CD4-positive, alpha-beta T cell treated with Interleukin-10 for 1 hour (primary cell): Measurements from ENCODE around the gene QRICH1.

Source experiments
- DNase-seq: peaks from one replicate; pipeline ENCODE4 v3.0.0-alpha.2; 2020

The QRICH1 gene

GRCh38 chr3:49093853-49094767 is at the start of gene QRICH1:
TSS of gene QRICH1 (minus strand) at chr3:49094071. CDS start at chr3:49077017, 17,054 bp downstream.
- DNase-seq: peak; percentile 98

DNA sequence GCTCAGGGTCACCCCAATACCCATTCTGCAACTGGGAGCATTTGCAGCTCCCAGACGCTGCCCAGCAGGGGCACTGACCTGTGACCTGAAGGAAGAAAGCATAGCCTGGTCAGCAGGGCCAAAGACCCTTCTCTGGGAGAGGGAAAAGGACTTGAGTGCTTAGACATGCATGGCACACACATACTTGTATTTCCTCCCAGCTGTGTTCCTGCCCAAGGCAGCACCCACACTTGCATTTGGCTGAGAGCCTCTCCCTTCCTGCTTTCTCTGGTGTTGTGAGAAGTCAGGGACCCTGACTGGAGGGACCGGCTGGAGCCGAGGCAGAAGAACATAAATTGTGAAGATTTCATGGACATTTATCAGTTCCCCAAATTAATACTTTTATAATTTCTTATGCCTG is 46.2 kb upstream of the QRICH1 start:
- DNase-seq: no peak

DNA sequence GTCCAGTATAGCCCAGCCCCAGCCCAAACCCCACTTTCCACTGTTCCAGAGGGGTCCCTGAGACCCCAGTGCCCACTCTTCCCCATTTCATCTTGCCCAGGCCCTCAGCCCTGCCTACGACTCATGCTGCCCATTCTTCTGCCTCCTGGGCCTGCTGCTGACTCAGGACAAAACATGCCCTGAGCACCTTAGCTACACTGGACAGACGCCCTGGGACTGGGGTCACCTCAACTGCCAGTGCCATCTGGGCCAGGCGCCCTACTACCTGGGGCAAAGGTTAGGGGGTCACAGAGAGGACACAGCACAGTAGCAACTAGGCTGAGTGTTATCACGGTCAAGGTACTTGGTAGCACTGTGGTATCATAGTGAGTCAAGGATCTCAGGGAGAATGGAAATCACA is 41.6 kb upstream of the QRICH1 start:
- DNase-seq: no peak

DNA sequence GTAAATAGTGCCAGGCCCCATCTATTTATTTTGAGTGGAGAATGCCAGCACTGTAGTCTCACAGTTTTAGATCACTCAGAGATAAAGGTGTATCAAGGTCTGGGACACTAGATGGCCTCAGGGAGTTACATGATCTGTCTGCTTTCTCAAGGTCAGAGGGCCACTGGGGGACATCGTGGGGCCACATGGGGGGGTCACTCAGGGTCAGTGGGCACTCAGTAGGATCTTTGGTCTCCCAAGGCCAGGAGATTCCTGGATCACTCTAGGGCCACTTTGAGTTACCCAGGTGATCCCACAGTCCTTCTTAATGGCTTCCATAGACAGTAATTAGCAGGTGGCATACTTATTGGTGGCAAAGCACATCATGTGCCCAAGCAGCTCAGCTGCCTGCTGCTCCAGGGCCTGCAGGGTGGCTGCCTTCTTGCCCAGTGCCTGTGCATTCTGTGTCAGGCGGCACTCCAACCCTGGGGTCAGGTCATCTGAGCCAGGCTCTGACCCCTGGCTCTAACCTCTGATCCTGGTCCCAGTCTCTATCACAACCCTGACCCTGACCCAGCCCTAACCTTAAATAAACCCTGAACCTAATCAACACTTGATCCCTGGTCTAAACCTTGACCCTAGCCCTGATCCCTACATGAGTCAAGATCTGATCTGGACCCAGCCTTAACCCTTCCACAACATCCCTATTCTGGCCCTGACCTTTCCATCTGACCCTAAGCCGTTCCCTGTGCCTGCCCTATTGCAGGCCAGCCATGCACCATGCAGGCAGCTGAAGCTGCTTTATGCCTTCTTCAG is 40.8 kb upstream of the QRICH1 start:
- DNase-seq: no peak

GRCh38 chr3:49133226-49133951 is 39.5 kb upstream of the QRICH1 start:
- DNase-seq: no peak

GRCh38 chr3:49132437-49133225 is 38.8 kb upstream of the QRICH1 start, which contains the start of gene LAMB2:
TSS of gene LAMB2 (minus strand) at chr3:49133050. CDS start at chr3:49132867, 183 bp downstream.
- no peak for DNase-seq

GRCh38 chr3:49132073-49132436 is 38.2 kb upstream of the QRICH1 start:
- DNase-seq: no peak

DNA sequence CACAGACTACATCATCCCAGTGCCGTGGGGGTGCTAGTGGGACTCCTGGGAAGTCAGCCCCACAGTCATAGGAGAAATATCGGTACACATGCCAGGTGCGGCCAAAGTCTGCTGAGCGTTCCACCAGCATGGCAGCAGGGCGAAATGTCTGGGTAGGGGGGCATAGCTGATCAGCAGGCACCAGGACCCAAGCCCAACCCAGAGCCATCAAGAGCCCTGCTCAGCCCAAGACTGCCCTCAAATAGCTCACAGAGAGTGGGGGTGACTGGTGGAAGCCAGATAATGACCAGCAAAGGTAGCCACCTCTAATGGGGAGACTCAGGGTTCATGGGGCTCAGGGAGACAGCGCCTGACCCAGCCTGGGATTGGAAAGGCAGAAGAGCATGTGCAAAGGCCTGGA is 37.7 kb upstream of the QRICH1 start:
- no peak for DNase-seq

DNA sequence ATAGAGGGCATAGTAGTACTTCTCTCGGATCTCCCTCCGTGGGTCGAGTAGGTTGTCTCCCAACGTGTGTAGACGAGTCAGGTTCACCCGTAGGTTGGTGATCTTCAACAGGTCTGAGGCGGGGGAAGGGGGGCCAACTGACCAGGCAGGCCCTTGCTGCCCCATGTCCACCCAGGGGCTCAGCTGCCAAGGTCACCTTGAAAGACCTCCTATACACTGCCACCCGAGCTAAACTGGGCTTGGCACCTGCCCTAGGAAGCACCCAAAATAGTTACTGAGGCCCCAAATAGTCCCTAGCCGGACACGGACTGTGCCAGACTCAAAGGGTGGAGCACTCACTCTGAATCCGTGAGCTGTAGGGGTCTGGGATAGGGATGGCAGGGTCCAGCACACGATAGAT is 37.2 kb upstream of the QRICH1 start:
- no peak for DNase-seq

DNA sequence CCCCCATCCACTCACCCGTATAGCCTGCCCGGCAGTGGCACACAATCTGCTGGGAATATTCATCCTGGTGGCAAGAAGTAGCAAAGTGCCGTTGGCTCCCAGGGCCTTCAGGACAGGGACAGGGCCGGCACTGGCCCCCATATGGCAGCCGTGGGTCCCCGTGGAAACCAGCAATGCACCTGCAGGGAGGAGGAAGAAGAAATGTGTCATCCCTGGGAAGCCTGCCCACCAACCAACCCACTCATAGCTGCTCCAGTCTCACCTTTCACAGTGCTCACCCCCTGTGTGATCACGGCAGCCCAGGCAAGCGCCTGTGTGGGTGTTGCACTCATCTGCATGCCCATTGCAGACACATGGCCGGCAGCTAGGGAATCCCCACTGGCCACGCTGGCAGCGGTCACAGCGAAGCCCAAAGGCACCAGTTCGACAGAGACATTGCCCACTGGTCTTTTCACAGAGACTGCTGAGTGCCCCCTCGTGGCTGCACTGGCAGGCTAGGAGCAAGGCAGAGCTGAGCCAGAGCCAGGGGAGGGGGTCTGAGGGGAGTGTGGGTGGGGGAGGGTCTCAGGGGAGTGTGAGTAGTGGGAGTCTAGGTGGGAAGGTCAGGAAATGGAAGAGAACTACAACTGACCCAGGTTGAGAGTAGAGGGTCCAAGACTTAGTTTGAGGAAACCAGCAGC is 31.3 kb upstream of the QRICH1 start:
- DNase-seq: no peak

DNA sequence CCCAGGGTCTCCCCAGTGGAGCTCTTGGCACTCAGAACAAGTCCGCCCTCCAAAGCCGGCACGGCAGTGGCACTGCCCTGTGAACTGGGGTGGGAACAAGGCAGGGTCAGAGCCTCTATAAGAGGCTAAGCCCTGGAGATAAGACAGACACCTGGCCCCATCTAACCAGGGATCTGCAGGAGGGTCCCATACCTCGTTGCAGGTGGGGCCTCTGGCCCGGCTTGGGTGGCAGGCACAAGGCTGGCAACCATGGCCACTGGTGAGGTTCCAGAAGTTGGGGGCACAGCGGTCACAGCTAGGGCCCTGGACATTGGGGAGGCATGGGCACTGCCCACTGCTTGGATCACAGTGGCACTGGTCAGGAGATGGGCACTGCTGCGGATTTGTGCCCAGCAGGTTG is 30.3 kb upstream of the QRICH1 start:
- no peak for DNase-seq

- DNase-seq: no peak
These were observed 29.8 kb upstream of the QRICH1 start for GRCh38 chr3:49123687-49124086.

- DNase-seq: no peak
These were observed 29.1 kb upstream of the QRICH1 start for GRCh38 chr3:49122886-49123545.

DNA sequence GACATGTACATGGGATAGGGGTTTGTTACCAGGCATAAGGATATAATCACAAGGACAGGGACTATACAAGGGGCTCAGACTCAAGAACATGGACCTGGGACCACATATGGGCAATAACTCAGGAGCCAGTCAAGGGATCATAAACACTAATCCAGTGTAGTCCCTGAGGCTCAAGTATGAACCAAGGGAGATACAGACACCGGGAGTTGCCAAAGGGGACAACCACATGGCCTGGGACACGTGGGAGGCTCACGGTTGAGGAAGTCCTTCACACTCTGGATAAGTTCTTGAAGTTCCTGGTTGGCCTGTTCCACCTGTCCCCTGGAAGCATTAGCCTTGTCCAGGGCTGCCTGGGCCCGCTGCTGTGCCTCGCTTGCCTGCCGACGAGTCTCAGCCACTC is 28.6 kb upstream of the QRICH1 start:
- DNase-seq: no peak

DNA sequence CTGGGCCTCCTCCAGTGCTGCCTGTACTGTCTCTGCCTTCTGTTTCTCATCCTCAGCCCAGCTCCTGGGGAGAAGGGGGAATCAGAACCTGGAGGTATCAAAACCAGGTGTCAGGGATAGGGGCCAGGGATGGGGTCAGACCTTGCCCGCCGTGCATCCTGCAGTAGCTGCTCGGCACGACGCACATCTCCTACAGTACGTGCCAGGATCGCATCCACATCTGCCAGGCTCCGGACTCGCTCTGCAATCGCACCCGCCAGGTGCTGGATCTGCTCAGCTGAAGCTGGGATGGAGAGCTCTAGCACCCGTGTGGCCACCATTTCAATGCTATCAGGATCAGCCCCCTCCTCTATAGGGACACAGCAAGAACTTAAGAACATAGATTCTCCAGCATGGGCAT is 28.2 kb upstream of the QRICH1 start:
- no peak for DNase-seq

DNA sequence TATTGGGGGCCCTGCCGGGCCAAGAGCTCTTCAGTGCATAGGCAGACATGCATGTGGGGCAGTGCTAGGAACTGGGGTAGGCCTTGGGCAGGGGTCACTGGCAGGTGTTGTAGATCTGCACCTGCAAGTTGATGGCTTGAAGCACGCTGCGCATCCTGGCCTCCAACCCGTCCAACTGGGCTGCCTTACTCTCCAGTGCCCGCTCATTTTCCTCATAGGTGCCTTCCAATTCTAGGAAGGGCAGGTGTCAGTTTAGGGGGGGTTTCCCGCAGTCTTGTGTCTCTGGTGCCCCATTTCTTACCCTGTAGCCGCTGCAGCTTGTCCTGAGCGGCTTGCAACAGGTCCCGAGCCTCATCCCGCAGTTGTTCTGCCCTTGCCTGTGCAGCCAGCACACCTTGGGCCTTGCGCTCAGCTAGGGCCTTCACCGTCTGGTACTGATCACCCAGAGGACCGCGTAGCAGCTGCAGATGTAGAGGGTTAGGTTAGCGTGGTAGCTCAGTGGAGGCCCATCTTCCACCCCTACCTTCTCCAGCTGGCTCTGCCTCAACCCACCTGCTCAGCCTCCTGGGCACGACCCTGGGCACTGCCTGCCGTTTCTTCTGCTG is 27.4 kb upstream of the QRICH1 start:
- no peak for DNase-seq

- peak; percentile 96 for DNase-seq
These were observed 26.7 kb upstream of the QRICH1 start, which contains the start of gene USP19 for GRCh38 chr3:49120438-49121131. TSS of gene USP19 (minus strand) at chr3:49120823. CDS start at chr3:49119145, 1,678 bp downstream.

- peak; percentile 23 for DNase-seq
These were observed 26.2 kb upstream of the QRICH1 start for GRCh38 chr3:49120096-49120437.

DNA sequence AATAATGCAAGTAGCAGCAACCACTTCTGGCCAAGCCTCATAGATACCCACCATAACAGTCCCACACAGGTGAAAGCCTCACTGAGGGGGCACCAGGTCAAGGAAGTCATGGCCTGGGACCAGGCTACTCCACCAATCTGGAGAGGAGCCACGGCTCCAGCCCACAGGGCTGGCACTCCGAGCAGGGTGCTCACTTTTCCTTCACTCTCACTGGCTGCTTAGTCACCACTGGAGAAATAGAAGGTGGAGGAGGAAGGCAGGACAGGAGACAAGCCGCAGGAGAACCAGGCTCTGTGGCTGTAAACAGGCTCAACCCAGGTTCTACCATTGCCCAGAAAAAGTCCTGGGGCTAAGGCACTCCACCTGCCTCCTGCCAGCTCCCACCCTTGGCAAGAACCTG is 25.6 kb upstream of the QRICH1 start:
- DNase-seq: no peak

- DNase-seq: no peak
These were observed 25.2 kb upstream of the QRICH1 start for GRCh38 chr3:49119036-49119435.
